HEK293 (cell line): ENCODE data around the gene PNPLA5.

ENCODE experiments used
- CTCF ChIA-PET: fragments of 350-600 bp; formaldehyde crosslinking; extraction: SDS; loops from one replicate; lab custom pipeline; 2021; ENCODE audit warnings: antibody characterized with exemption; lab: Yijun Ruan, JAX
- POLR2A ChIA-PET: fragments of 300-600 bp; formaldehyde crosslinking; extraction: SDS; loops from one replicate; lab custom pipeline; 2020; ENCODE audit warnings: antibody characterized with exemption, inconsistent platforms; lab: Yijun Ruan, JAX
- H3K27ac ChIP-seq: fragments of 200-500 bp; sonication (Bioruptor generic); 2 replicates; pipeline ENCODE4 v1.5.1; 2014; ENCODE audit warnings: low read depth, low read length, control low read depth, inconsistent platforms; ENCODE audit errors: extremely low read depth
- H3K36me3 ChIP-seq, 2 experiments: fragments of 200-500 bp in 1 of 2; sonication (Bioruptor generic) in 1 of 2; 1 replicate in 1 of 2; 2 replicates in 1 of 2; pipeline ENCODE4 v1.5.1; 2014 to 2017; ENCODE audit warnings: inconsistent platforms in 2 of 2, low read length in 2 of 2; ENCODE audit not compliant: control insufficient read depth in 2 of 2, insufficient read depth in 1 of 2
- H3K4me1 ChIP-seq: fragments of 200-500 bp; sonication (Bioruptor generic); 2 replicates; pipeline ENCODE4 v1.5.1; 2014; ENCODE audit warnings: mild to moderate bottlenecking, low read length, inconsistent platforms; ENCODE audit not compliant: control insufficient read depth, insufficient read depth
- H3K4me3 ChIP-seq: 2 replicates; pipeline ENCODE4 v1.5.1; 2011; ENCODE audit warnings: low read depth, mild to moderate bottlenecking, control low read depth, low read length, moderate library complexity
- H3K9me3 ChIP-seq: fragments of 200-500 bp; sonication (Bioruptor generic); 2 replicates; pipeline ENCODE4 v1.5.1; 2014; ENCODE audit warnings: low read depth, low read length, inconsistent platforms; ENCODE audit not compliant: control insufficient read depth, insufficient read depth
- AEBP2 ChIP-seq: fragments of 450-650 bp; formaldehyde crosslinking; IDR thresholded peaks from 2 replicates; pipeline ENCODE4 v1.5.1; 2016; ENCODE audit warnings: missing biosample characterization, missing genetic modification characterization, borderline replicate concordance
- GFI1B ChIP-seq: fragments of 450-650 bp; formaldehyde crosslinking; IDR thresholded peaks from 2 replicates; pipeline ENCODE4 v1.5.1; 2016; ENCODE audit warnings: missing biosample characterization, missing genetic modification characterization
- GLI2 ChIP-seq: fragments of 450-650 bp; formaldehyde crosslinking; IDR thresholded peaks from 2 replicates; pipeline ENCODE4; 2017; ENCODE audit warnings: missing biosample characterization, missing genetic modification characterization, low read depth, borderline replicate concordance
- GLIS1 ChIP-seq: fragments of 450-650 bp; formaldehyde crosslinking; IDR thresholded peaks from 2 replicates; pipeline ENCODE4 v1.5.1; 2016; ENCODE audit warnings: missing biosample characterization, missing genetic modification characterization
- KLF7 ChIP-seq: fragments of 450-650 bp; formaldehyde crosslinking; IDR thresholded peaks from 2 replicates; pipeline ENCODE4 v1.5.1; 2016; ENCODE audit warnings: missing biosample characterization, missing genetic modification characterization, borderline replicate concordance
- OSR2 ChIP-seq: fragments of 450-650 bp; formaldehyde crosslinking; IDR thresholded peaks from 2 replicates; pipeline ENCODE4 v1.5.1; 2016; ENCODE audit warnings: missing biosample characterization, missing genetic modification characterization
- SP3 ChIP-seq: fragments of 450-650 bp; formaldehyde crosslinking; IDR thresholded peaks from 2 replicates; pipeline ENCODE4 v1.5.1; 2016; ENCODE audit warnings: missing biosample characterization, missing genetic modification characterization
- SP7 ChIP-seq: fragments of 450-650 bp; formaldehyde crosslinking; IDR thresholded peaks from 2 replicates; pipeline ENCODE4 v1.5.1; 2016; ENCODE audit warnings: missing biosample characterization, missing genetic modification characterization
- ZBTB48 ChIP-seq: fragments of 450-650 bp; formaldehyde crosslinking; IDR thresholded peaks from 2 replicates; pipeline ENCODE4 v1.5.1; 2016; ENCODE audit warnings: missing biosample characterization, missing genetic modification characterization
- ZBTB8A ChIP-seq: fragments of 450-650 bp; formaldehyde crosslinking; IDR thresholded peaks from 2 replicates; pipeline ENCODE4 v1.5.1; 2016; ENCODE audit warnings: missing biosample characterization, missing genetic modification characterization
- ZNF114 ChIP-seq: fragments of 450-650 bp; formaldehyde crosslinking; IDR thresholded peaks from 2 replicates; pipeline ENCODE4 v1.5.0; 2017; ENCODE audit warnings: missing biosample characterization, missing genetic modification characterization
- ZNF169 ChIP-seq: fragments of 450-650 bp; formaldehyde crosslinking; IDR thresholded peaks from 2 replicates; pipeline ENCODE4 v1.5.1; 2016; ENCODE audit warnings: missing biosample characterization, missing genetic modification characterization
- ZNF221 ChIP-seq: fragments of 450-650 bp; formaldehyde crosslinking; IDR thresholded peaks from 2 replicates; pipeline ENCODE4 v1.5.1; 2017; ENCODE audit warnings: missing biosample characterization, missing genetic modification characterization, borderline replicate concordance
- ZNF335 ChIP-seq: fragments of 450-650 bp; formaldehyde crosslinking; conservative IDR thresholded peaks from 2 replicates; pipeline ENCODE4 v1.5.1; 2016; ENCODE audit warnings: missing biosample characterization, missing genetic modification characterization
- ZNF48 ChIP-seq: fragments of 450-650 bp; formaldehyde crosslinking; IDR thresholded peaks from 2 replicates; pipeline ENCODE4 v1.5.1; 2016; ENCODE audit warnings: missing biosample characterization, missing genetic modification characterization
- ZNF530 ChIP-seq: fragments of 450-650 bp; formaldehyde crosslinking; IDR thresholded peaks from 2 replicates; pipeline ENCODE4 v1.5.1; 2016; ENCODE audit warnings: low read depth, missing biosample characterization, missing genetic modification characterization
- ZNF544 ChIP-seq: fragments of 450-650 bp; formaldehyde crosslinking; IDR thresholded peaks from 2 replicates; pipeline ENCODE4 v1.5.0; 2017; ENCODE audit warnings: missing biosample characterization, missing genetic modification characterization
- ZNF629 ChIP-seq: fragments of 450-650 bp; formaldehyde crosslinking; IDR thresholded peaks from 2 replicates; pipeline ENCODE4 v1.5.1; 2017; ENCODE audit warnings: missing biosample characterization, missing genetic modification characterization
- ZNF660 ChIP-seq: fragments of 450-650 bp; IDR thresholded peaks from 2 replicates; pipeline ENCODE4 v1.5.1; 2018; ENCODE audit warnings: missing biosample characterization, mild to moderate bottlenecking, missing genetic modification characterization
- ZSCAN16 ChIP-seq: fragments of 450-650 bp; formaldehyde crosslinking; IDR thresholded peaks from 2 replicates; pipeline ENCODE4 v1.5.1; 2016; ENCODE audit warnings: missing biosample characterization, missing genetic modification characterization
- ZSCAN23 ChIP-seq: fragments of 450-650 bp; formaldehyde crosslinking; IDR thresholded peaks from 2 replicates; pipeline ENCODE4 v1.5.1; 2016; ENCODE audit warnings: missing biosample characterization, missing genetic modification characterization
- TF ChIP-seq, protein P1 (sequence below): fragments of 450-650 bp; formaldehyde crosslinking; IDR thresholded peaks from 2 replicates; pipeline ENCODE4 v1.5.1; 2017; ENCODE audit warnings: missing biosample characterization, missing genetic modification characterization

The PNPLA5 gene

DNA sequence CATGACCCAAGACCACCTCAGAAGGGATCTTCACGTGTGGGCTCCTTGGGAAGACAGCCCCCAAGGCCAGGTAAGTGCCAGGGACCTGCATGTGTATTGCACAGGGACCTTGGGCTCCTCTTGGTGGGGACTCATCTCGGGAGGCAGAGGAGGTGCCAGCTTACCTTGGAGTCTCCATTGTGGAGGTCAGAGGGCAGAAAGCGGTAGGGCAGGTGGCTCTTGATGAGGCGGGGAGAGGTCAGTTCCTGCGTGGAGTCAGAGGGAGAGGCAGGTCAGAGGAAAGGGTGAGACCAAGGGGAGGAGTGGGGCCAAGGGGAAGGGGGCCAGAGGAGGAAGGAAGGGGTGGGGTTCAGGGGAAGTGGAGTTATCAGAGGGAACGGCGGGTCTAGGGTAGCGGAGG is 52.0 kb downstream of the PNPLA5 start (continued):
- TF ChIP-seq AEBP2 (tag by site-specific recombination): no peak
- TF ChIP-seq ZBTB48 (tag by site-specific recombination): no peak

- ChIA-PET CTCF (interaction anchor here (0.6 to 1.3 kb wide), 2 partner anchors 56 to 91 kb away, joined by 4 read pairs; no protein-coding TSS in a partner anchor), POLR2A (no interaction called here)
- Histone ChIP-seq H3K9me3 (no peaks in the 10 kb centered on the region), H3K4me3 (no peak overlapping the region), H3K4me1 (no peaks in the 10 kb centered on the region), H3K27ac (no peak overlapping the region), H3K36me3 (peaks cover 0 to 38% of the 10 kb centered on the region in 2 experiments; a peak in 1 of 3 replicates)
- TF ChIP-seq ZNF169 (tag by site-specific recombination): no peak
- TF ChIP-seq ZNF629: no peak
- no peak for TF ChIP-seq ZNF530 (tag by site-specific recombination)
- no peak for TF ChIP-seq ZSCAN16 (tag by site-specific recombination)
- no peak for TF ChIP-seq OSR2 (tag by site-specific recombination)
Measured at GRCh38 chr22:43838571-43839307, 53.1 kb downstream of the PNPLA5 start.

- POLR2A ChIA-PET: no interaction called here
- CTCF ChIA-PET: interaction anchor here (0.6 to 1.3 kb wide), 3 partner anchors 57 to 583 kb away, joined by 3 to 4 read pairs (median 4); no protein-coding TSS in a partner anchor
- Histone ChIP-seq H3K36me3 (peaks cover 0 to 38% of the 10 kb centered on the region in 2 experiments; a peak in 1 of 3 replicates), H3K4me3 (no peak overlapping the region), H3K4me1 (no peaks in the 10 kb centered on the region), H3K27ac (no peak overlapping the region), H3K9me3 (no peaks in the 10 kb centered on the region)
- no peak for TF ChIP-seq ZSCAN23 (tag by site-specific recombination)
- TF ChIP-seq ZNF335: no peak
- no peak for TF ChIP-seq GLIS1
- TF ChIP-seq AEBP2 (tag by site-specific recombination): no peak
- no peak for TF ChIP-seq ZNF114 (tag by site-specific recombination)
- TF ChIP-seq ZNF48 (tag by site-specific recombination): no peak
- TF ChIP-seq ZNF660 (tag by site-specific recombination): no peak
- no peak for TF ChIP-seq GLI2
- TF ChIP-seq GFI1B: no peak
- no peak for TF ChIP-seq ZNF544 (tag by site-specific recombination)
- no peak for TF ChIP-seq ZNF221 (tag by site-specific recombination)
Measured at GRCh38 chr22:43838161-43838560, 53.7 kb downstream of the PNPLA5 start.

- Histone ChIP-seq H3K27ac (no peak overlapping the region), H3K4me1 (no peaks in the 10 kb centered on the region), H3K36me3 (peaks cover 0 to 38% of the 10 kb centered on the region in 2 experiments; a peak in 1 of 3 replicates), H3K9me3 (no peaks in the 10 kb centered on the region), H3K4me3 (no peak overlapping the region)
- POLR2A ChIA-PET: no interaction called here
- TF ChIP-seq, protein P1, sequence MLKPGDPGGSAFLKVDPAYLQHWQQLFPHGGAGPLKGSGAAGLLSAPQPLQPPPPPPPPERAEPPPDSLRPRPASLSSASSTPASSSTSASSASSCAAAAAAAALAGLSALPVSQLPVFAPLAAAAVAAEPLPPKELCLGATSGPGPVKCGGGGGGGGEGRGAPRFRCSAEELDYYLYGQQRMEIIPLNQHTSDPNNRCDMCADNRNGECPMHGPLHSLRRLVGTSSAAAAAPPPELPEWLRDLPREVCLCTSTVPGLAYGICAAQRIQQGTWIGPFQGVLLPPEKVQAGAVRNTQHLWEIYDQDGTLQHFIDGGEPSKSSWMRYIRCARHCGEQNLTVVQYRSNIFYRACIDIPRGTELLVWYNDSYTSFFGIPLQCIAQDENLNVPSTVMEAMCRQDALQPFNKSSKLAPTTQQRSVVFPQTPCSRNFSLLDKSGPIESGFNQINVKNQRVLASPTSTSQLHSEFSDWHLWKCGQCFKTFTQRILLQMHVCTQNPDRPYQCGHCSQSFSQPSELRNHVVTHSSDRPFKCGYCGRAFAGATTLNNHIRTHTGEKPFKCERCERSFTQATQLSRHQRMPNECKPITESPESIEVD (tag by site-specific recombination): no peak
- TF ChIP-seq KLF7 (no peak), ZBTB8A (tag by site-specific recombination) (no peak), SP7 (no peak), ZNF335 (no peak), SP3 (no peak)
- CTCF ChIA-PET: interaction anchor here (0.6 to 1.3 kb wide), 3 partner anchors 57 to 583 kb away, joined by 3 to 4 read pairs (median 4); no protein-coding TSS in a partner anchor
Measured at GRCh38 chr22:43837666-43838065, 54.1 kb downstream of the PNPLA5 start.
